A673 (cell line): ENCODE results near the gene PTCH2. TPM values are rescaled to one million over a fixed set of nuclear protein-coding genes. Genes with fewer than 3 reads are reported as not detected.
A peak's percentile ranks its signal among the peaks of the same experiment; 100 is the strongest.

Experiments used
- BruUV-seq: library from RNA; stranded (reverse); fragments of 400-500 nt; replicated peaks from 2 replicates; lab custom pipeline; 2021; lab: Mats Ljungman, UMichigan
- CTCF ChIA-PET: fragments of 300-600 bp; sonication (Branson Sonifier 250); formaldehyde crosslinking; loops from one replicate; lab custom pipeline; 2022; ENCODE audit warnings: antibody characterized with exemption; lab: Charles Lee
- POLR2A ChIA-PET: fragments of 300-600 bp; sonication (Branson Sonifier 250); formaldehyde crosslinking; loops from one replicate; lab custom pipeline; 2022; ENCODE audit warnings: antibody characterized with exemption; ENCODE audit not compliant: low non-redundant PET; lab: Charles Lee
- DNase-seq: peaks from one replicate; pipeline ENCODE4 v3.0.0-alpha.2; 2015; ENCODE audit warnings: low spot score
- H3K27ac ChIP-seq: fragments of 200-600 bp; sonication (generic); 2 replicates; pipeline ENCODE4 v1.5.1; 2016; ENCODE audit warnings: mixed run types, low read depth, mild to moderate bottlenecking, mixed read lengths, antibody characterized with exemption, low read length; ENCODE audit not compliant: poor library complexity, severe bottlenecking
- H3K27me3 ChIP-seq: fragments of 200-600 bp; sonication (generic); replicated peaks from 2 replicates; pipeline ENCODE4 v1.6.1; 2017; ENCODE audit warnings: mixed run types, low read depth, mild to moderate bottlenecking, mixed read lengths, antibody characterized with exemption, low read length; ENCODE audit not compliant: insufficient read depth, poor library complexity
- H3K36me3 ChIP-seq: fragments of 200-600 bp; sonication (generic); 2 replicates; pipeline ENCODE4 v1.6.1; 2016; ENCODE audit warnings: mixed run types, mild to moderate bottlenecking, mixed read lengths, antibody characterized with exemption, low read length; ENCODE audit not compliant: insufficient read depth, poor library complexity, severe bottlenecking
- H3K4me1 ChIP-seq: fragments of 200-600 bp; sonication (generic); 2 replicates; pipeline ENCODE4 v1.6.1; 2017; ENCODE audit warnings: mixed run types, mild to moderate bottlenecking, mixed read lengths, antibody characterized with exemption, low read length; ENCODE audit not compliant: insufficient read depth, poor library complexity, severe bottlenecking
- H3K4me3 ChIP-seq: fragments of 200-600 bp; sonication (generic); 2 replicates; pipeline ENCODE4 v1.5.1; 2016; ENCODE audit warnings: low read depth, mixed run types, mild to moderate bottlenecking, mixed read lengths, low read length; ENCODE audit not compliant: poor library complexity, severe bottlenecking
- H3K9me3 ChIP-seq: fragments of 200-600 bp; sonication (generic); 2 replicates; pipeline ENCODE4 v1.6.1; 2016; ENCODE audit warnings: mixed run types, low read depth, mild to moderate bottlenecking, mixed read lengths, antibody characterized with exemption, low read length; ENCODE audit not compliant: poor library complexity, severe bottlenecking
- CTCF ChIP-seq: fragments of 300-800, 200-600 bp; sonication (generic); conservative IDR thresholded peaks from 2 replicates; pipeline ENCODE4 v1.5.1; 2017; ENCODE audit warnings: low read depth, mild to moderate bottlenecking, antibody characterized with exemption, low read length, moderate library complexity, mixed read lengths
- EZH2 ChIP-seq: fragments of 200-600 bp; sonication (generic); IDR thresholded peaks from 2 replicates; pipeline ENCODE4 v1.6.1; 2017; ENCODE audit warnings: borderline replicate concordance, low read depth, mild to moderate bottlenecking, mixed read lengths, antibody characterized with exemption, low read length; ENCODE audit not compliant: poor library complexity, severe bottlenecking
- intact Hi-C: fragments of 100-400 bp; cut with micrococcal nuclease; formaldehyde crosslinking; loops from one replicate; pipeline ENCODE4 v1.10.0; 2022; ENCODE audit not compliant: unreplicated experiment
- total RNA-seq: library from RNA; stranded (reverse); gene quantifications from 2 replicates; pipeline ENCODE4 v1.2.3, GENCODE V29; 2021

The PTCH2 gene
- total RNA-seq, 1 experiment from 2014 or later, result 2.3 TPM

GRCh38 chr1:44805311-44806024, 37.6 kb downstream of the PTCH2 start:
- BruUV-seq, result no TSS peak
- Histone ChIP-seq H3K36me3 (peaks cover 9% of the 10 kb centered on the region), H3K27me3 (no peaks in the 10 kb centered on the region), H3K4me1 (peaks cover 44% of the 10 kb centered on the region), H3K27ac (peak overlapping the region; percentile 3), H3K4me3 (no peak overlapping the region), H3K9me3 (no peaks in the 10 kb centered on the region)
- no peak for DNase-seq
- ChIA-PET CTCF (no interaction called here), POLR2A (interaction anchor here (0.6 kb wide), 1 partner anchor 14 kb away, joined by 6 read pairs; no protein-coding TSS in a partner anchor)
- intact Hi-C loops, result loop anchor here (10.0 kb wide), 1 partner anchor 499 kb away; no protein-coding TSS in a partner anchor
- TF ChIP-seq EZH2, result no peak
- TF ChIP-seq CTCF, result peak; percentile 34

GRCh38 chr1:44803312-44804095, 39.5 kb downstream of the PTCH2 start:
- POLR2A ChIA-PET, result no interaction called here
- intact Hi-C loops, result loop anchor here (10.0 kb wide), 1 partner anchor 501 kb away; no protein-coding TSS in a partner anchor
- Histone ChIP-seq H3K27ac (peak overlapping the region; percentile 23), H3K4me1 (peaks cover 24% of the 10 kb centered on the region), H3K9me3 (no peaks in the 10 kb centered on the region), H3K27me3 (no peaks in the 10 kb centered on the region), H3K36me3 (peaks cover 9% of the 10 kb centered on the region), H3K4me3 (no peak overlapping the region)
- no peak for DNase-seq
- BruUV-seq, result no TSS peak
- CTCF ChIA-PET, result no interaction called here
- no peak for TF ChIP-seq EZH2
- TF ChIP-seq CTCF, result no peak

- intact Hi-C loops, result loop anchor here (10.0 kb wide), 1 partner anchor 502 kb away; no protein-coding TSS in a partner anchor
- ChIA-PET POLR2A (no interaction called here), CTCF (no interaction called here)
- peaks cover 19% of the 10 kb centered on the region for H3K4me1 ChIP-seq
- TF ChIP-seq CTCF (no peak), EZH2 (no peak)
- peaks cover 9% of the 10 kb centered on the region for H3K36me3 ChIP-seq
- no peak overlapping the region for H3K4me3 ChIP-seq
- BruUV-seq, result no TSS peak
- no peaks in the 10 kb centered on the region for H3K9me3 ChIP-seq
- peak overlapping the region; percentile 23 for H3K27ac ChIP-seq
- no peak for DNase-seq
- H3K27me3 ChIP-seq, result no peaks in the 10 kb centered on the region
Measured at GRCh38 chr1:44803062-44803311, 40.1 kb downstream of the PTCH2 start.
